HAP-1 (cell line): Measurements from ENCODE around the gene MYBPC1.
"Not testable (repeated sequence)": the region's sequence is repeated elsewhere in the genome, so short reads cannot be mapped to it uniquely, and the experiment has no call there.

Source experiments
- DNase-seq, 2 experiments: peaks; one replicate each; pipeline ENCODE4 v3.0.0-alpha.2; 2016 to 2020; ENCODE audit warnings: low spot score in 2 of 2
- H3K27me3 ChIP-seq: fragments of 250-450 bp; sonication (Bioruptor Pico); 2 replicates; pipeline ENCODE4 v1.5.1; 2020; ENCODE audit warnings: low read depth, mild to moderate bottlenecking, moderate library complexity
- H3K36me3 ChIP-seq: fragments of 250-450 bp; sonication (Bioruptor Pico); replicated peaks from 2 replicates; pipeline ENCODE4 v1.5.1; 2020; ENCODE audit warnings: mild to moderate bottlenecking
- H3K4me1 ChIP-seq: fragments of 250-450 bp; sonication (Bioruptor Pico); 2 replicates; pipeline ENCODE4 v1.5.1; 2020; ENCODE audit warnings: mild to moderate bottlenecking
- H3K4me3 ChIP-seq: fragments of 250-450 bp; sonication (Bioruptor Pico); 2 replicates; pipeline ENCODE4 v1.5.1; 2020; ENCODE audit warnings: mild to moderate bottlenecking, moderate library complexity
- H3K9me3 ChIP-seq: fragments of 250-450 bp; sonication (Bioruptor Pico); 2 replicates; pipeline ENCODE4 v1.5.1; 2020; ENCODE audit warnings: mild to moderate bottlenecking, moderate library complexity
- in situ Hi-C: fragments of 300-500 bp; cut with MboI; formaldehyde crosslinking; loops from 3 replicates; pipeline ENCODE4 v1.14.3; 2020; ENCODE audit warnings: low sequenced_read_pairs, inconsistent platforms, mixed read lengths

Gene MYBPC1

DNA sequence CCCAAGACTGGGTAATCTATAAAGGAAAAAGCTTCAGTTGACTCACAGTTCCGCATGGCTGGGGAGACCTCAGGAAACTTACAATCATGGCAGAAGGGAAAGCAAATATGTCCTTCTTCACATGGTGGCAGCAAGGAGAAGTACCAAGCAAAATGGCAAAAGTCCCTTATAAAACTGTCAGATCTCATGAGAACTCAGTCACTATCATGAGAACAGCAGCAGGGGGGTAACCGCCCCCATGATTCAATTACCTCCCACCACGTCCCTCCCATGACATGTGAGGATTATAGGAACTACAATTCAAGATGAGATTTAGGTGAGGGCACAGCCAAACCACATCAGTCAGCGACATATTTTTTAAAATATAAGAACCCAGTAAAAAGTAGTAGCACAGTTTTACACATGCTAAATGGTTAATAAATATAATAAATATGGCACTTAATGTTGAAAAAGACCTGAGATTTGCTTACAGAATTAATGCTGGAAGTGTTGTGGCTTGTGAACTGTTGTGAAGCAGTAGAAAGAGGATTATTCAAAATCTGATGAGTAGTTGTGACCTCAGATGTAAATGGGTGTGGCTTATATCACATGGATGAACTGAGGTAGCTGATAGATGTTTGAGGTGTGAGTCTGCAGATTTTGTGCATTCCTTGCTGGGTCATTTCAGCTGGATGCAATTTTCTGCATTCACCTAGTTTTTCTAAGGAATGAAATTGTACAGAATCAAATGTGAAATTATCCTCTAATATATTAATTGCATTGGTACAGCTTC, 55.8 kb downstream of the MYBPC1 start:
- H3K4me3 ChIP-seq: no peak overlapping the region
- in situ Hi-C loops: no loop called here
- no peaks in the 10 kb centered on the region for H3K27me3 ChIP-seq
- no peak for DNase-seq
- no peaks in the 10 kb centered on the region for H3K36me3 ChIP-seq
- peaks cover 24% of the 10 kb centered on the region for H3K4me1 ChIP-seq
- no peaks in the 10 kb centered on the region for H3K9me3 ChIP-seq

DNA sequence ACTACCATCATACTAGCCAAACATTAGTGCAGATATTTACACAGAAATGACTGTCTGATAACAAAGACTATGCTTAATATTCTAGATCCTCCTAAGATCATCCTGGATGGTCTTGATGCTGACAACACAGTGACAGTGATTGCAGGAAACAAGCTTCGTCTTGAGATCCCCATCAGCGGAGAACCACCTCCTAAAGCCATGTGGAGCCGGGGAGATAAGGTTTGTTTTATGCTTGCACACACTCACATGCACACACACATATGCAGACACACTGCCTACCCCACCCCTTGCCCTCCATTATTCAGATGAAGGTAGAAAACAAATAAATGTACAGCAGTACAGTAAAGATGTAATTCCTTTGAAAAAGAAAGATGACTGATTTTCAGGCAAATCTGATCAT, 58.3 kb downstream of the MYBPC1 start:
- in situ Hi-C loops: no loop called here
- no peaks in the 10 kb centered on the region for H3K9me3 ChIP-seq
- H3K4me3 ChIP-seq: no peak overlapping the region
- no peaks in the 10 kb centered on the region for H3K27me3 ChIP-seq
- DNase-seq: peak in 1 of 2 experiments; percentile 29
- no peaks in the 10 kb centered on the region for H3K36me3 ChIP-seq
- peaks cover 29% of the 10 kb centered on the region for H3K4me1 ChIP-seq

DNA sequence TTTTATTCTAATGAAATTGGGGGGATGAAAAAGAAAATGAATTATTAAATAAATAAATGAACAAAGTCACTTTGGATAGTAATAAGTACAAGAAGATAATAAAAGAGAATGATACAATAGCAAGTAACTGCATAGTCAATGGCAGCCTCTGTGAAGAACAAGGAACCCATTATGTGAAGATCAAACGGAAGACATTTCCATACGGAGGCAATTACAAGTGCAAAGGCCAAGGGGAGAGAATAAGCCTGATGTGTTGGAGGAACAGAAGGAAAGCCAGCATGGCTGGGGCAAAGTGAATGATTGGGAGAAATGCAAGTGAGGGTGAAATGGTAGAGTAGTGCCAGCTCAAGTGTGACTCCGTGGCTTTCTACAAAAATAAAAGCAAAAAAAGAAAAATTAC, 58.7 kb downstream of the MYBPC1 start:
- Histone ChIP-seq H3K4me1 (peaks cover 34% of the 10 kb centered on the region), H3K9me3 (no peaks in the 10 kb centered on the region), H3K27me3 (no peaks in the 10 kb centered on the region), H3K36me3 (no peaks in the 10 kb centered on the region), H3K4me3 (no peak overlapping the region)
- peak; percentile 31 to 46 for DNase-seq
- in situ Hi-C loops: no loop called here

DNA sequence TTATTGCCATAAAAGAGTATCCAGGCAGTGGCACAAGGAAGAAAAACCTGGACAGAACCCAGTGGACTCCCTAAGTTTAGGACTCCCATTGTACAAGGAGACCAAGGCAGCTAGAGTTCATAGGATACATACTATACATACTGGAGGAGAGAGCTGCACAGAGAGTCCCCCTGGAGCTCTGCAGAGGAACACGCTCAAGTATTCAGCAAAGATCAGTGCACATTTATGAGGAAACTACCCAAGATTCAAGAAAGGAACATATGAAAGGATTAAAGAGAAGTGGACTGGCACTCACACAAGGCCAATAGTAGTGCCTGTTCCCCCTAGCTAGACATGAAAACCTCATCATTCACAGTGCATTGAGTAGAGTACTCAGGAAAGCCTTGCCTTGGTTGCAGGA, 59.7 kb downstream of the MYBPC1 start:
- Histone ChIP-seq H3K4me3 (no peak overlapping the region), H3K27me3 (no peaks in the 10 kb centered on the region), H3K36me3 (no peaks in the 10 kb centered on the region), H3K9me3 (no peaks in the 10 kb centered on the region), H3K4me1 (peaks cover 39% of the 10 kb centered on the region)
- in situ Hi-C loops: no loop called here
- DNase-seq: no peak

DNA sequence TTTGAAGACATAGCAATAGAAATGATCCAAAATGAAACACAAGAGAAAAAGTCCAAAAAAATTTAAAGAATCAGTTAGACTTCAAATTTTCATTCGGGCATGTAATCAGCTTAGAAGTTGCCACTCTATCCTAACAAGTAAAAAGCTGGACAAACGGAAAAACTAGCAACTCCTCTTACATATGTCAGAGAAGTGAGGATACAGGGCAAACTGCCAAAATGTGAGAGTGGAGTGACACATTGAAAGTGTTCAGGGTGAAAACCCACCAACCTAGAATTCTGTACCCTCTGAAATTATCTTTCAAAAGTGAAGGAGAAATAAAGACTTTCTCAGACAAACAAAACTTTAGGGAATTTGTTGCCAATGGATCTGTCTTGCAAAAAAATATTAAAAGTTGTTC, 60.6 kb downstream of the MYBPC1 start:
- no peak for DNase-seq
- peaks cover 39% of the 10 kb centered on the region for H3K4me1 ChIP-seq
- H3K4me3 ChIP-seq: no peak overlapping the region
- no peaks in the 10 kb centered on the region for H3K9me3 ChIP-seq
- H3K27me3 ChIP-seq: no peaks in the 10 kb centered on the region
- in situ Hi-C loops: no loop called here
- H3K36me3 ChIP-seq: no peaks in the 10 kb centered on the region

DNA sequence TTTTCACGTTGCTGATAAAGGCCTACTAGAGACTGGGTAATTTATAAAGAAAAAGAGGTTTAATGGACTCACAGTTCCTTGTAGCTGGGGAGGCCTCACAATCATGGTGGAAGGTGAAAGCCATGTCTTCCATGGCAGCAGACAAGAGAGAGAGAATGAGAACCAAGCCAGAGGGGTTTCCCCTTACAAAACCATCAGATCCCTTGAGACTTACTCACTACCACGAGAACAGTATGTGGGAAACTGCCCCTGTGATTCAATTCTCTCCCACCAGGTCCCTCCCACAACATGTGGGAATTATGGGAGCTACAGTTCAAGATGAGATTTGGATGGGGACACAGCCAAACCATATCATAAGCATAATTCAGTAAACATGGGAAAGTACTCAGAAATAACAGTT, 65.9 kb downstream of the MYBPC1 start:
- H3K9me3 ChIP-seq, H3K4me3 ChIP-seq, H3K36me3 ChIP-seq, DNase-seq, H3K27me3 ChIP-seq: not testable (repeated sequence)
- peaks cover 38% of the 10 kb centered on the region for H3K4me1 ChIP-seq
- in situ Hi-C loops: loop anchor here (5.0 kb wide), 1 partner anchor 37 kb away; the partner anchor contains the start of gene CHPT1

DNA sequence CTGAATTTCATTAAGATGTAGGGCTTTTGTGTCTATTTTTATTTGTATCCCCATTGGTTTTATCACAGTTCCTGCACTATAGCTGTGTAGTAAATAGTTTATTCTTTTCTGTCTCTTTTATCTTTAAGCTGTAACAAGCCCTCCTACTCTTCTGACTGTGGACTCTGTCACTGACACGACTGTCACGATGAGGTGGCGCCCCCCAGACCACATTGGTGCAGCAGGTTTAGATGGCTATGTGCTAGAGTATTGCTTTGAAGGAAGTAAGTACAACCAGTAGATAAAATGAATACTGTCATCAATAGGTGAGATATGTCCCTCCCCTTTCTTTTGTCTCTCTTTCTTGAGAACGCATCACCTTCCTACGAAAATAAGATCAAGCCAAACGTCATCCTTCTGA, 68.5 kb downstream of the MYBPC1 start:
- no peaks in the 10 kb centered on the region for H3K27me3 ChIP-seq
- no peaks in the 10 kb centered on the region for H3K36me3 ChIP-seq
- in situ Hi-C loops: loop anchor here (5.0 kb wide), 1 partner anchor 34 kb away; the partner anchor contains the start of gene CHPT1
- H3K9me3 ChIP-seq: no peaks in the 10 kb centered on the region
- H3K4me3 ChIP-seq: peak overlapping the region; percentile 8
- DNase-seq: no peak
- peaks cover 46% of the 10 kb centered on the region for H3K4me1 ChIP-seq

DNA sequence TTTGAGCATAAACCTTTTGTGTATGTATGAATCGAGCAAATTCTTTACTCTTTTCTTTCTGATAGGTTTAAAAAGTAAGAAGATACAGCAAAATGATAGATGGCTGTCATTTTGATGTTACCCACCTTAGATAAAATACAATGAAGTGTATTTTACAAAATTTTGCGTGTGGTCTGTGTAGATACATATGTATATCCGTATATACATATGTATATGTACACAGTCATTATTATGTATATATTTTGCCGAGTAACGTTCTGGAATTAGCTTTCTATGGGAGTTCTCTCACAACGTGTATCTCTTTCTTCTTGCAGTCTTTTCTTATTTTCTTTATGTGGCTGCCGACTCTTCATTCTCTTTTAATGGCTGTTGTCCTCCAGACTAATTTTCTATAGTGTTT, 70.2 kb downstream of the MYBPC1 start:
- in situ Hi-C loops: loop anchor here (5.0 kb wide), 1 partner anchor 32 kb away; the partner anchor contains the start of gene CHPT1
- peak in 1 of 2 experiments; percentile 95 for DNase-seq
- H3K36me3 ChIP-seq: no peaks in the 10 kb centered on the region
- no peak overlapping the region for H3K4me3 ChIP-seq
- H3K4me1 ChIP-seq: peaks cover 38% of the 10 kb centered on the region
- H3K9me3 ChIP-seq: no peaks in the 10 kb centered on the region
- no peaks in the 10 kb centered on the region for H3K27me3 ChIP-seq

DNA sequence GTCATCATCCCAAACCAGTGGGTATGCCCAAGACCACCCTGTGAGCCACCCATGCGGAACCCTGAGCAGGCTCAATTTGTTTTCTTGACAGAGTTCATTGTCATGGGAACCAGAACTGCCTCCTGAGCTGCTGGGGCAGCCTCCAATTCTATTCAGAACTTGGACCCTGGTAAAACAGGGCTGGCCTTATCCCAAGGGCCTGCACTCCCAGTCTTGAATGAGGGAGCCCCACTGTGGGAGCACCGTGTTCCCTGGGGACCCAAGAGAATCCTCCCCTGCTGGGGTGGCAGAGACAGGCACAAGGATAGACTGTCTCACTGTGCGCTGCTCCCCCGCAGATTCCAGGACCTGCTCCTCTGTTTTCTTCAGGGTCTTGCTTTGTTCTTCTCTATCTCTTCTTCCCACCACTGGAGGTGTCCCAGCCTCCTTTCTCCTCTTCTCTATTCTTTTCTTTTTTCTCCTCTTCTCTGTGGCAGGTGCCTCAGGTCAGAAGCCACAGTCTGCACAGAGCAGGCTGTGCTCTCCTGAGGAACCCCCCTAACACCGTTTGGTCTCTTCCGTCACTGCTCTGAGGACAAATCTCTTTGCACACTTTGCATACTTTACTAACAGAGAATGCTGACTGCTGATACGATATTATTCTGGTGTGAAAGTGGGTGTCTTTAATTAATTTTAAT, 71.4 kb downstream of the MYBPC1 start:
- in situ Hi-C loops: no loop called here
- H3K27me3 ChIP-seq: no peaks in the 10 kb centered on the region
- peak in 1 of 2 experiments; percentile 59 for DNase-seq

DNA sequence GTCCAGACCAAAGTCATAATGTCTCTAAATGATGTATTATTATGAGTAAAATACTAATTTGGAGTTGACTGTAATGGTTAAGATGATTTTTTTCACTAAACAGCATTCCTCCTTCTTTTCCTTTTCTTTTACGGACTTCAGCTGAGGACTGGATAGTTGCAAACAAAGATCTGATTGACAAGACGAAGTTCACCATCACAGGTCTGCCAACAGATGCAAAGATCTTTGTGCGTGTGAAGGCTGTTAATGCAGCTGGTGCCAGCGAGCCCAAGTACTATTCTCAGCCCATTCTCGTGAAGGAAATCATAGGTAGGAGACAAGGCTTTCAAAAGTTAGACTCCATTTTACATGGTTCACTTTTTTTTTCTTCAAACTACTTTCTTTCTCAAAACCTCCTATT, 72.8 kb downstream of the MYBPC1 start:
- in situ Hi-C loops: no loop called here
- Histone ChIP-seq H3K4me1 (peaks cover 43% of the 10 kb centered on the region), H3K4me3 (no peak overlapping the region), H3K9me3 (no peaks in the 10 kb centered on the region), H3K36me3 (no peaks in the 10 kb centered on the region), H3K27me3 (no peaks in the 10 kb centered on the region)
- DNase-seq: no peak

More for the DNA sequence above, 71.4 kb downstream of the MYBPC1 start:
- Histone ChIP-seq H3K4me1 (peaks cover 43% of the 10 kb centered on the region), H3K36me3 (no peaks in the 10 kb centered on the region), H3K4me3 (no peak overlapping the region), H3K9me3 (no peaks in the 10 kb centered on the region)

DNA sequence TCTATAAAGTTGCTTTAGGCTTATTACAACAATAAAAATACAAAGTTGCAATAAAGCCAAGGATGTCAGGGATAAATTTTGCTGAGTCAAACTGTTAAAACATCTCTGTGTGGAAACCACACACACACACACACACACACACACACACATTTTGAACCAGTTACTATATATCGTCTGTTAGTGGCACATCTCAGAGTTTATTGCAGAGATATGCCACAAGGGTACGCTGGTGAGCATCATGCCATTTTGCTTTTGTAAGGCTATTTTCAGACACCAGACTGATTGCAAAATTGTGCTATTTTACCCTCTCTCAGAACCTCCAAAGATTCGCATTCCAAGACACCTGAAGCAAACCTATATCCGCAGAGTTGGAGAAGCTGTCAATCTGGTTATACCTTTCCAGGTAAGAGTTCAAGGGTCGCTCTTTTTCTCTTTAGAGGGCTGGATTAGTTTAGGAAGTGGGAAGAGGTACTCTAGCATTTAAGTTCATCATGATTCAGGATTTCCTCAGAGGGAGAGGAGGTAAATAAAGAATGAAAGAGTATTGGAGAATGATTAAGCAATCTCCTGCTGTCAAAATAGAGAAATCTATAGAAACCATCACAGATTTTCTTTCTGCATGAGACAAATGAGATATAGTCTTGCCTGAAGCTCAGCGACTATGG, 75.4 kb downstream of the MYBPC1 start:
- H3K9me3 ChIP-seq: no peaks in the 10 kb centered on the region
- peak; percentile 51 to 69 for DNase-seq
- no peaks in the 10 kb centered on the region for H3K36me3 ChIP-seq
- H3K4me1 ChIP-seq: peaks cover 27% of the 10 kb centered on the region
- H3K4me3 ChIP-seq: no peak overlapping the region
- in situ Hi-C loops: no loop called here
- H3K27me3 ChIP-seq: no peaks in the 10 kb centered on the region

DNA sequence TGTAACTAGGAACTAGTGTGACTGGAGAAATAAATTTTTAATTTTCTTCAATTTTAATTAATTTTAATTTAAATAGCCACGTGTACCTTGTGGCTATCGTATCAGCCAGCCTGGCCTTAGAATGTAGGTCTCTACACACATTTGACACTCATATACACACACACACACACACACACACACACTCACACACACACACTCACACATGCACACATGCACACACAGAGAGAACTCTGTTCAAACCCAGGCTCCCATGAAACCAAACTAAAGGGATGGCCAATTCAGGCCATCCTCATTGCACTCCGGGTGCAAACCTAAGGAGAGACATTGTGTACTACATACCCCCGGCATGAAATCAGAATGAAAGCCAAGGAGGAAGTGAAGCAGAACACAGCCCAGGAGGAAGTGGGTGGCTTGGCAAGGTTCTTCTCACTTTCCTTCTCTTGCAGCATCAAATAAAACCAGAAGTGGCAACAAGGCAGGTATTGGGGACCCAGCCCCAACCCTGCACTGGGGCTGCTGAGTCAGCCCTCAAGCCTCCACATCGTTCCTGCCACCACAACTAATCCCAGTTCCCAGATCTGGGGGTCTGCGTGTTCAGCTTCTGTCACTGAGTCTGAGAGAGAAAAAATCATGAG, 76.5 kb downstream of the MYBPC1 start:
- Histone ChIP-seq H3K4me3 (no peak overlapping the region), H3K9me3 (no peaks in the 10 kb centered on the region), H3K36me3 (no peaks in the 10 kb centered on the region), H3K4me1 (peaks cover 18% of the 10 kb centered on the region), H3K27me3 (no peaks in the 10 kb centered on the region)
- no peak for DNase-seq
- in situ Hi-C loops: no loop called here

DNA sequence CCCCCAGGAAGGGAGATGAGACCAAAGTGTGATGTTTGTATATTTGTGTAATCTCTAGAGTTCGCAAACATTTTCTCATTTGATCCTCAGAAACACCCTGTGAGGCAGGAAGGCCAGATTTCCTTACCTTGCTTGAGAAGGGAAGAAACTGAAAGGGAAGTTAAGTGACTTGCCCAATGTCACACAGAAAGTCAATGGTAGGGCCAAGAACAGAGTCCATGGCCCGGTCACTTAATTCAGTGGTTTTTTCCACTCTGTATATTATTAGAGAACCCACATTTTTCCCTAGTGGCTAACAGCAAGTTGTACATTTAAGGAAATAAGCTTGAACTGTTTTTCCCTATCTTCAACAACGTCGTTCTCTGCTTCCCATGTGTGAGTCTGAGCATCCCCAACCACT, 77.1 kb downstream of the MYBPC1 start:
- H3K9me3 ChIP-seq: no peaks in the 10 kb centered on the region
- no peaks in the 10 kb centered on the region for H3K36me3 ChIP-seq
- in situ Hi-C loops: no loop called here
- peaks cover 12% of the 10 kb centered on the region for H3K4me1 ChIP-seq
- DNase-seq: no peak
- no peak overlapping the region for H3K4me3 ChIP-seq
- no peaks in the 10 kb centered on the region for H3K27me3 ChIP-seq
